ENCODE results near the gene MCM5.
"Not testable (repeated sequence)": the region's sequence is repeated elsewhere in the genome, so short reads cannot be mapped to it uniquely, and the experiment has no call there.

The MCM5 gene

DNA sequence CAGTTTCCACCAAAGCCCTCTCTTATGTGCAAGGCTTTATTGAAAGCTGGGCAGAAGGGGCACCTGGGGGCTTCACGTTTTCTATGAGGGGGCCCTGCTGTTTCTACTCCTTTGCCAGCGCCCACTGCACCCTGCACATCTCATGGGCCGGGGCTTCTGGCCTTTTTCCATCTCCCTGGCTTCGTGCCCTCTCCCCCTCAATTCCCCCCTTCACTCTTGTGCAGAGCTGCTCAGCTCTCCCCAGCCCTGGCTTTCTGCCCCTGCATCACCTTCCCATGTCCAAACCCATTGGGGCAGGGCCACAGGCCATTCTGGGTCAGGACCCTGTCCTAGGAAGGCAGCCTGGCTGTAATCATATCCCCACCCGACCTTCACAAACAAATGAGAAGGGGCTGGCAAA is 36.5 kb downstream of the MCM5 start:
- no peak overlapping the region for H3K27ac ChIP-seq (ENCODE audit: low read length)
- peaks cover 5 to 9% of the 10 kb centered on the region in 2 donors for H3K36me3 ChIP-seq (ENCODE audit: control insufficient read depth in 1 of 2, insufficient read depth in 2 of 2, low read length in 2 of 2)
- H3K27me3 ChIP-seq (ENCODE audit: low read depth, low read length), result no peaks in the 10 kb centered on the region
- peaks cover 8 to 9% of the 10 kb centered on the region in 2 donors for H3K9me3 ChIP-seq (ENCODE audit: control insufficient read depth in 1 of 2, low read length in 2 of 2)
- no peak overlapping the region for H3K4me3 ChIP-seq (ENCODE audit: low read depth in 1 of 2, low read length in 2 of 2)
- H3K4me1 ChIP-seq (ENCODE audit: control insufficient read depth in 1 of 2, insufficient read depth in 2 of 2, low read length in 2 of 2), result peaks cover 0 to 4% of the 10 kb centered on the region in 2 donors

- no peaks in the 10 kb centered on the region for H3K4me1 ChIP-seq (ENCODE audit: control insufficient read depth in 1 of 2, insufficient read depth in 2 of 2, low read length in 2 of 2)
- H3K27ac ChIP-seq (ENCODE audit: low read length), result no peak overlapping the region
- no peak overlapping the region for H3K4me3 ChIP-seq (ENCODE audit: low read depth in 1 of 2, low read length in 2 of 2)
- peaks cover 8 to 9% of the 10 kb centered on the region in 2 donors for H3K9me3 ChIP-seq (ENCODE audit: control insufficient read depth in 1 of 2, low read length in 2 of 2)
- H3K27me3 ChIP-seq (ENCODE audit: low read depth, low read length), result no peaks in the 10 kb centered on the region
- H3K36me3 ChIP-seq (ENCODE audit: control insufficient read depth in 1 of 2, insufficient read depth in 2 of 2, low read length in 2 of 2), result peaks cover 5 to 9% of the 10 kb centered on the region in 2 donors
These were observed 37.1 kb downstream of the MCM5 start for GRCh38 chr22:35437049-35437448.

DNA sequence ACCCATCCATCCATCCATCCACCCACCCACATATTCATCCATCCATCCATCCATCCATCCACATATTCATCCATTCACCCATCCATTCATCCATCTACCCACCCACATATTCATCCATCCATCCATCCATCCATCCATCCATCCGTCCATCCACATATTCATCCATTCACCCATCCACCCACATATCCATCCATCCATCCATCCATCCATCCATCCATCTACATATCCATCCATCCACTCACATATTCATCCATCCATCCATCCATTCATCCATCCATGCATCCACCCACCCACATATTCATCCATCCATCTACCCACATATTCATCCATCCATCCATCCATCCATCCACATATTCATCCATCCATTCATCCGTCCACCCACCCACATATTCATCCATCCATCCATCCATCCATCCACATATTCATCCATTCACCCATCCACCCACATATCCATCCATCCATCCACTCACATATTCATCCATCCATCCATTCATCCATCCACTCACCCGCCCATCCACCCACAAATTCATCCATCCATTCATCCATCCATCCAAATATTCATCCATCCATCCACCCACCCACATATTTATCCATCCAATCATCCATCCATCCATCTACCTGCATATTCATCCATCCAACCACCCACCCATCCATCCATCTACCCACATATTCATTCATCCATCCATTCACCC is 38.9 kb downstream of the MCM5 start:
- not testable (repeated sequence) for H3K27me3 ChIP-seq (ENCODE audit: low read depth, low read length); H3K4me3 ChIP-seq (ENCODE audit: low read depth in 1 of 2, low read length in 2 of 2); H3K9me3 ChIP-seq (ENCODE audit: control insufficient read depth in 1 of 2, low read length in 2 of 2); H3K4me1 ChIP-seq (ENCODE audit: control insufficient read depth in 1 of 2, insufficient read depth in 2 of 2, low read length in 2 of 2); H3K27ac ChIP-seq (ENCODE audit: low read length); H3K36me3 ChIP-seq (ENCODE audit: control insufficient read depth in 1 of 2, insufficient read depth in 2 of 2, low read length in 2 of 2)

GRCh38 chr22:35439365-35439717 is 39.4 kb downstream of the MCM5 start:
- H3K27ac ChIP-seq (ENCODE audit: low read length), result no peak overlapping the region
- H3K9me3 ChIP-seq (ENCODE audit: control insufficient read depth in 1 of 2, low read length in 2 of 2), result no peaks in the 10 kb centered on the region
- no peak overlapping the region for H3K4me3 ChIP-seq (ENCODE audit: low read depth in 1 of 2, low read length in 2 of 2)
- H3K4me1 ChIP-seq (ENCODE audit: control insufficient read depth in 1 of 2, insufficient read depth in 2 of 2, low read length in 2 of 2), result no peaks in the 10 kb centered on the region
- no peaks in the 10 kb centered on the region for H3K36me3 ChIP-seq (ENCODE audit: control insufficient read depth in 1 of 2, insufficient read depth in 2 of 2, low read length in 2 of 2)
- no peaks in the 10 kb centered on the region for H3K27me3 ChIP-seq (ENCODE audit: low read depth, low read length)

- Histone ChIP-seq H3K36me3 (ENCODE audit: control insufficient read depth in 1 of 2, insufficient read depth in 2 of 2, low read length in 2 of 2) (no peaks in the 10 kb centered on the region), H3K4me3 (ENCODE audit: low read depth in 1 of 2, low read length in 2 of 2) (no peak overlapping the region)
These were observed 40.2 kb downstream of the MCM5 start for GRCh38 chr22:35440129-35440528.

GRCh38 chr22:35441489-35442100 is 41.7 kb downstream of the MCM5 start:
- H3K36me3 ChIP-seq (ENCODE audit: control insufficient read depth in 1 of 2, insufficient read depth in 2 of 2, low read length in 2 of 2), result no peaks in the 10 kb centered on the region
- no peak overlapping the region for H3K27ac ChIP-seq (ENCODE audit: low read length)
- no peak overlapping the region for H3K4me3 ChIP-seq (ENCODE audit: low read depth in 1 of 2, low read length in 2 of 2)
- peaks cover 0 to 5% of the 10 kb centered on the region in 2 donors for H3K4me1 ChIP-seq (ENCODE audit: control insufficient read depth in 1 of 2, insufficient read depth in 2 of 2, low read length in 2 of 2)
- H3K27me3 ChIP-seq (ENCODE audit: low read depth, low read length), result no peaks in the 10 kb centered on the region
- H3K9me3 ChIP-seq (ENCODE audit: control insufficient read depth in 1 of 2, low read length in 2 of 2), result no peaks in the 10 kb centered on the region

More at GRCh38 chr22:35440129-35440528, 40.2 kb downstream of the MCM5 start:
- Histone ChIP-seq H3K4me1 (ENCODE audit: control insufficient read depth in 1 of 2, insufficient read depth in 2 of 2, low read length in 2 of 2) (no peaks in the 10 kb centered on the region), H3K27me3 (ENCODE audit: low read depth, low read length) (no peaks in the 10 kb centered on the region), H3K9me3 (ENCODE audit: control insufficient read depth in 1 of 2, low read length in 2 of 2) (no peaks in the 10 kb centered on the region), H3K27ac (ENCODE audit: low read length) (no peak overlapping the region)

GRCh38 chr22:35442471-35442870 is 42.5 kb downstream of the MCM5 start:
- Histone ChIP-seq H3K27ac (ENCODE audit: low read length) (no peak overlapping the region), H3K27me3 (ENCODE audit: low read depth, low read length) (no peaks in the 10 kb centered on the region), H3K36me3 (ENCODE audit: control insufficient read depth in 1 of 2, insufficient read depth in 2 of 2, low read length in 2 of 2) (no peaks in the 10 kb centered on the region), H3K9me3 (ENCODE audit: control insufficient read depth in 1 of 2, low read length in 2 of 2) (no peaks in the 10 kb centered on the region), H3K4me3 (ENCODE audit: low read depth in 1 of 2, low read length in 2 of 2) (no peak overlapping the region), H3K4me1 (ENCODE audit: control insufficient read depth in 1 of 2, insufficient read depth in 2 of 2, low read length in 2 of 2) (peaks cover 0 to 5% of the 10 kb centered on the region in 2 donors)

DNA sequence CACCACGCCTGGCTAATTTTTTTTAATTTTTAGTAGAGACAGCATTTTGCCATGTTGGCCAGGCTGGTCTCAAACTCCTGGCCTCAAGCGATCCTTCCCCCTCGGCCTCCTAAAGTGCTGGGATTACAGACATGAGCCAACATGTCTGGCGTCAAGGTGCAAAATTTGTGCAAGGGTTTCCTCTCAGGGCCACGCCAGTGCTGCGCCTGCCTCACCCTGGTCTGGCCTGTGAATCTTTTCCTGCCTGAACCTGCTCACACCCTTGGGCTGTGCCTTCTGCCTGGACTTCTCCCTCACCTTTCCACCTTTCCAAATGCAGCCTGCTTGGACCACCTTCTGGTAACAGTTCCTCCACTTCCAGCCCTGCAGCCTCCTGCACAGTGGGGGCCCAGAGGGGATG is 43.4 kb downstream of the MCM5 start:
- H3K4me3 ChIP-seq (ENCODE audit: low read depth in 1 of 2, low read length in 2 of 2), result no peak overlapping the region
- H3K4me1 ChIP-seq (ENCODE audit: control insufficient read depth in 1 of 2, insufficient read depth in 2 of 2, low read length in 2 of 2), result peaks cover 0 to 5% of the 10 kb centered on the region in 2 donors
- H3K36me3 ChIP-seq (ENCODE audit: control insufficient read depth in 1 of 2, insufficient read depth in 2 of 2, low read length in 2 of 2), result no peaks in the 10 kb centered on the region
- H3K9me3 ChIP-seq (ENCODE audit: control insufficient read depth in 1 of 2, low read length in 2 of 2), result no peaks in the 10 kb centered on the region
- H3K27ac ChIP-seq (ENCODE audit: low read length), result no peak overlapping the region
- H3K27me3 ChIP-seq (ENCODE audit: low read depth, low read length), result no peaks in the 10 kb centered on the region

GRCh38 chr22:35443790-35444684 is 44.1 kb downstream of the MCM5 start:
- no peaks in the 10 kb centered on the region for H3K27me3 ChIP-seq (ENCODE audit: low read depth, low read length)
- H3K9me3 ChIP-seq (ENCODE audit: control insufficient read depth in 1 of 2, low read length in 2 of 2), result no peaks in the 10 kb centered on the region
- no peaks in the 10 kb centered on the region for H3K36me3 ChIP-seq (ENCODE audit: control insufficient read depth in 1 of 2, insufficient read depth in 2 of 2, low read length in 2 of 2)
- no peak overlapping the region for H3K27ac ChIP-seq (ENCODE audit: low read length)
- H3K4me3 ChIP-seq (ENCODE audit: low read depth in 1 of 2, low read length in 2 of 2), result no peak overlapping the region
- peaks cover 0 to 5% of the 10 kb centered on the region in 2 donors for H3K4me1 ChIP-seq (ENCODE audit: control insufficient read depth in 1 of 2, insufficient read depth in 2 of 2, low read length in 2 of 2)

DNA sequence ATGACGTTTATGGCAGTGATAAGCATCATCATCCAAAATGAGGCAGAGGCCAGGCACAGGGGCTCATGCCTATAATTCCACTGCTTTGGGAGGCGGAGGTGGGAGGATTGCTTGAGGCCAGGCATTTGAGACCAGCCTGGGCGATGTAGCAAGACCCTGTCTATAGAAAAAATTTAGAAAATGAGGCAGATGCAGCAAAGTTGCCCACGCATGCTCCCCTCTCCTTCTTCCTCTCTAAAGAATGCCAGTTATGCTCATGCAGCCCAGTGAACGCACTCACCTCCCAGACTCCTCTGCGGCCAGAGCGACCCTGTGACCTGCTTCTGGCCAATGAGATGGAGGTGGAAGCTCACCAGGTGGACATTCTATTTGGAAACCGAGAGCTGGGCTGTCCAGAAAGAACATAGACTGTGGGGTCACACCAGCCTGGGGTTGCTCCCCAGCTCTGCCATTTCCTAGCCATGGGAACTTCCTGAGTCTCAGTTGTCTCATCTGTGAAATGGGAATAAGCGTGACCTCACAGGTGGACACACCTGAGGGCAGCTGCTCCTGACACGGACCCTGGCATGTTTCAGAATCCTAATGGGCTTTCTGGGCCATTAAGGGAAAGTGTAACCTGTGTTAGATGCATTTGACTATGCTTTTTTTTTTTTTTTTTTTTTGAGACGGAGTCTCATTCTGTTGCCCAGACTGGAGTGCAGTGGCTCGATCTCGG is 44.9 kb downstream of the MCM5 start:
- Histone ChIP-seq H3K9me3 (ENCODE audit: control insufficient read depth in 1 of 2, low read length in 2 of 2) (no peaks in the 10 kb centered on the region), H3K4me1 (ENCODE audit: control insufficient read depth in 1 of 2, insufficient read depth in 2 of 2, low read length in 2 of 2) (peaks cover 0 to 5% of the 10 kb centered on the region in 2 donors), H3K27ac (ENCODE audit: low read length) (no peak overlapping the region), H3K36me3 (ENCODE audit: control insufficient read depth in 1 of 2, insufficient read depth in 2 of 2, low read length in 2 of 2) (no peaks in the 10 kb centered on the region), H3K27me3 (ENCODE audit: low read depth, low read length) (no peaks in the 10 kb centered on the region), H3K4me3 (ENCODE audit: low read depth in 1 of 2, low read length in 2 of 2) (no peak overlapping the region)

DNA sequence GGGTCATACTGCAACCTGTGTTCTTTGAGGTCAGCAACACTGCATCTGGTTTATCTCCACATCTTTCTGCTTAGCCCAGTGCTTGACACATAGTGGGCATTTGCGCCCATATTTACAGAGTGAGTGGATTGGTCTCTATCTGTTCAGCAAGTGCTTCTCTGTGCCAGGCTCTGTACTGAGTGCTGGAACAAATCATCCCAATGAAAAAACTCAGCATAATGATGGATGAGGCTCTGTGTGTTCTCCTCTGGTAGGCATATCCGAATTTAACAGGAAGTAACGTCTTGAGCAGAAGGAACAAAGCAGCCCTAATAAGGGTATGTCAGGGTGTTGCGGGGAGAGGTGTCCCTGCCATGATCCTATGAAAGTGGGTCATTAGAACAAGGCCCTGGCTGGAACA is 46.0 kb downstream of the MCM5 start:
- no peak overlapping the region for H3K4me3 ChIP-seq (ENCODE audit: low read depth in 1 of 2, low read length in 2 of 2)
- H3K4me1 ChIP-seq (ENCODE audit: control insufficient read depth in 1 of 2, insufficient read depth in 2 of 2, low read length in 2 of 2), result peaks cover 0 to 5% of the 10 kb centered on the region in 2 donors
- H3K27me3 ChIP-seq (ENCODE audit: low read depth, low read length), result no peaks in the 10 kb centered on the region
- H3K27ac ChIP-seq (ENCODE audit: low read length), result peak overlapping the region; percentile 45
- H3K36me3 ChIP-seq (ENCODE audit: control insufficient read depth in 1 of 2, insufficient read depth in 2 of 2, low read length in 2 of 2), result no peaks in the 10 kb centered on the region
- H3K9me3 ChIP-seq (ENCODE audit: control insufficient read depth in 1 of 2, low read length in 2 of 2), result no peaks in the 10 kb centered on the region

Data from muscle layer of duodenum (tissue), 2 donors.